Heart left ventricle (tissue), 16 donors: ENCODE data around the gene DOCK1. TPM values are rescaled to one million over a fixed set of nuclear protein-coding genes. Genes with fewer than 3 reads are reported as not detected.
A peak's percentile ranks its signal among the peaks of the same experiment; 100 is the strongest.

Experiments
- ATAC-seq, 4 donors: fragments of 200-7000 bp; cut with Tn5 transposase; one replicate each; pipeline ENCODE4 v1.9.1; 2020 to 2022; ENCODE audit warnings: moderate library complexity in 4 of 4, mild to moderate bottlenecking in 3 of 4, moderate number of reproducible peaks in 1 of 4
- DNase-seq, 5 donors: peaks; one replicate each; pipeline ENCODE4 v3.0.0-alpha.2; 2020
- H3K27ac ChIP-seq, 12 donors: fragments of 200-600 bp; sonication (generic) in 4 of 12; one replicate each; pipeline versions ENCODE4 v1.5.0 to v1.8.0; 2016 to 2022; ENCODE audit warnings: mild to moderate bottlenecking in 2 of 12
- H3K27me3 ChIP-seq, 9 donors: fragments of 200-600 bp; sonication (generic) in 2 of 9; one replicate each; pipeline versions ENCODE4 v1.5.1 to v1.8.0; 2016 to 2022; ENCODE audit warnings: mild to moderate bottlenecking in 3 of 9
- H3K36me3 ChIP-seq, 9 donors: fragments of 200-600 bp; sonication (generic) in 2 of 9; one replicate each; pipeline versions ENCODE4 v1.5.0 to v1.8.0; 2018 to 2022; ENCODE audit warnings: mild to moderate bottlenecking in 2 of 9
- H3K4me1 ChIP-seq, 12 donors: fragments of 200-600 bp; sonication (generic) in 4 of 12; one replicate each; pipeline versions ENCODE4 v1.5.0 to v1.8.0; 2016 to 2022; ENCODE audit warnings: mild to moderate bottlenecking in 3 of 12
- H3K4me3 ChIP-seq, 12 donors: fragments of 200-600 bp; sonication (generic) in 4 of 12; one replicate each; pipeline versions ENCODE4 v1.5.0 to v1.8.0; 2017 to 2022; ENCODE audit warnings: mild to moderate bottlenecking in 9 of 12, moderate library complexity in 4 of 12
- H3K9me3 ChIP-seq, 12 donors: fragments of 200-600 bp; sonication (generic) in 4 of 12; one replicate each; pipeline versions ENCODE4 v1.5.0 to v1.8.0; 2016 to 2022; ENCODE audit warnings: mild to moderate bottlenecking in 1 of 12
- CTCF ChIP-seq, 12 donors: fragments of 200-600 bp; sonication (generic) in 4 of 12; IDR thresholded peaks; one replicate each; pipeline versions ENCODE4 v1.5.0 to v1.8.0; 2018 to 2022; ENCODE audit warnings: antibody characterized with exemption in 12 of 12, mild to moderate bottlenecking in 5 of 12
- POLR2A ChIP-seq, 2 donors: fragments of 450-650 bp; IDR thresholded peaks; one replicate each; pipeline ENCODE4 v1.6.1; 2017; ENCODE audit warnings: antibody characterized with exemption in 2 of 2, mild to moderate bottlenecking in 2 of 2, moderate library complexity in 2 of 2
- WGBS, 4 donors: extraction: QIAGEN DNeasy Blood & Tissue Kit in 2 of 4; methylation state at CpG; one replicate each; pipeline versions ENCODE4 v1.1.5 to v1.1.7; 2013 to 2018; 5-methylcytosine and 5-hydroxymethylcytosine counted together
- intact Hi-C, 10 donors: fragments of 100-400 bp; cut with DNase I; formaldehyde crosslinking; loops; one replicate each; pipeline versions ENCODE4 v1.11.1 to v1.14.2; 2022
- polyA plus RNA-seq, 2 donors: library from polyadenylated mRNA; stranded (reverse); fragments of 200-250 nt; gene quantifications; one replicate each; pipeline ENCODE4 v1.2.3, GENCODE V29; 2013
- total RNA-seq, 9 donors: library from RNA; depleted of rRNA in 2 of 9; stranded (reverse); fragments of >200 nt in 2 of 9; fragmentation: NEBNext Ultra II Directional in 3 of 9; extraction: Animal tissue kit (Norgen Biotek cat#: 25700) in 3 of 9; gene quantifications; one replicate each; pipeline versions ENCODE4 v1.1.0 to v1.2.4, GENCODE V29; 2016 to 2023
- donor health status: ischemic (EF 13 %, LVEDD 7.1; RV severe dilation, severe dysfunction).
- donor health status: healthy with polysubstance abuse.
- donor health status: DM: no; HTN: yes; CAD: no.
- donor health status: DM: no; HTN: no; CAD: no.
- donor health status: ischemic (EF 25% LVEDD 6.9; RV normal size, moderate dysfunction).
- donor health status: ischemic (EF 25% LVEDD 5.7; RV mildly dilated, moderate dysfunction).
- donor health status: healthy.
- donor health status: DM: yes; HTN: yes; CAD: no.
- donor health status: ischemic (EF 35%, LVEDD 5.7; RV mildly dilated, moderate dysfunction).
- donor health status: nonischemic (EF 11% LVEDD 7.7; RV severe dilation, severe dysfunction).
- donor health status: DM: yes; HTN: yes; CAD: no.
- donor health status: PGD.
- donor health status: ischemic (EF 29% LVEDD 5.4; RV normal size, mild dysfunction).
- donor health status: nonischemic (EF 23%, LVEDD 6.1; RV moderate dilation, normal function).

The DOCK1 gene
- total and polyA plus RNA-seq, 11 donors = 5.0 to 31.6 (median 18.6) TPM

- WGBS, 4 donors = 84 to 95% (median 90%) methylated on average over 2 of the region's 2 CpGs
These were observed 288.9 kb downstream of the DOCK1 start for GRCh38 chr10:127194111-127194510.

GRCh38 chr10:127194599-127194998 lies 289.4 kb downstream of the DOCK1 start:
- no peak for DNase-seq
- peaks cover 0 to 28% (median 13%) of the 10 kb centered on the region in 12 donors for H3K4me1 ChIP-seq
- no peaks in the 10 kb centered on the region for H3K36me3 ChIP-seq
- H3K4me3 ChIP-seq = peak overlapping the region in 5 of 12 donors; percentile 48 to 64 (median 56)
- no peak overlapping the region for H3K27ac ChIP-seq
- peaks cover 0 to 19% (median 0%) of the 10 kb centered on the region in 9 donors for H3K27me3 ChIP-seq
- peak in 1 of 4 donors; percentile 39 for ATAC-seq
- intact Hi-C loops = loop anchor here in 1 of 10 donors (10.0 kb wide), 1 partner anchor 140 kb away; no protein-coding TSS in a partner anchor
- TF ChIP-seq CTCF (IDR thresholded peaks at IDR 0.05) = no peak
- no peaks in the 10 kb centered on the region for H3K9me3 ChIP-seq
- 43 to 64% (median 56%) methylated on average over 15 to 16 of the region's 16 CpGs for WGBS, 4 donors

More at GRCh38 chr10:127194111-127194510, 288.9 kb downstream of the DOCK1 start:
- Histone ChIP-seq H3K36me3 (no peaks in the 10 kb centered on the region), H3K27ac (no peak overlapping the region), H3K4me1 (peaks cover 0 to 28% (median 13%) of the 10 kb centered on the region in 12 donors), H3K9me3 (no peaks in the 10 kb centered on the region), H3K27me3 (peaks cover 0 to 19% (median 0%) of the 10 kb centered on the region in 9 donors), H3K4me3 (no peak overlapping the region)
- intact Hi-C loops = loop anchor here in 1 of 10 donors (10.0 kb wide), 1 partner anchor 141 kb away; no protein-coding TSS in a partner anchor
- no peak for ATAC-seq
- no peak for DNase-seq
- no peak for TF ChIP-seq POLR2A (IDR thresholded peaks at IDR 0.05)
- no peak for TF ChIP-seq CTCF (IDR thresholded peaks at IDR 0.05)

- DNase-seq (no peak), ATAC-seq (peak in 3 of 4 donors; percentile 26 to 61 (median 31))
- peaks cover 0 to 4% (median 0%) of the 10 kb centered on the region in 9 donors for H3K36me3 ChIP-seq
- TF ChIP-seq POLR2A (IDR thresholded peaks at IDR 0.05) = no peak
- no peak for TF ChIP-seq CTCF (IDR thresholded peaks at IDR 0.05)
- intact Hi-C loops = loop anchor here in 1 of 10 donors (10.0 kb wide), 1 partner anchor 140 kb away; no protein-coding TSS in a partner anchor
- no peaks in the 10 kb centered on the region for H3K9me3 ChIP-seq
- H3K4me1 ChIP-seq = peaks cover 0 to 28% (median 13%) of the 10 kb centered on the region in 12 donors
- H3K4me3 ChIP-seq = peak overlapping the region in 10 of 12 donors; percentile 38 to 64 (median 54)
- 4 to 6% (median 5%) methylated on average over 9 to 28 of the region's 28 CpGs for WGBS, 4 donors
- peaks cover 0 to 19% (median 0%) of the 10 kb centered on the region in 9 donors for H3K27me3 ChIP-seq
- H3K27ac ChIP-seq = no peak overlapping the region
These were observed 289.8 kb downstream of the DOCK1 start for GRCh38 chr10:127195041-127195506.

- TF ChIP-seq POLR2A (IDR thresholded peaks at IDR 0.05) = no peak
- TF ChIP-seq CTCF (IDR thresholded peaks at IDR 0.05) = no peak
- Histone ChIP-seq H3K4me3 (peak overlapping the region; percentile 22 to 64 (median 50)), H3K9me3 (no peaks in the 10 kb centered on the region), H3K4me1 (peaks cover 0 to 28% (median 13%) of the 10 kb centered on the region in 12 donors), H3K27ac (no peak overlapping the region), H3K36me3 (peaks cover 0 to 7% (median 0%) of the 10 kb centered on the region in 9 donors), H3K27me3 (peaks cover 0 to 19% (median 0%) of the 10 kb centered on the region in 9 donors)
- peak in 1 of 5 donors; percentile 11 for DNase-seq
- 1 to 2% (median 1%) methylated on average over 15 to 91 of the region's 91 CpGs for WGBS, 4 donors
- intact Hi-C loops = loop anchor here in 1 of 10 donors (10.0 kb wide), 1 partner anchor 139 kb away; no protein-coding TSS in a partner anchor
- peak in 2 of 4 donors; percentile 17 to 61 for ATAC-seq
These were observed 290.5 kb downstream of the DOCK1 start for GRCh38 chr10:127195571-127196281.
